T-helper 2 cell treated with Interferon-gamma antibody and Interleukin-4, amounts not matched to agents 100 ng/mL and 5 ng/mL, for 36 hours (primary cell): Measurements from ENCODE around the gene TMPRSS3. TPM values are rescaled to one million over a fixed set of nuclear protein-coding genes. Genes with fewer than 3 reads are reported as not detected.

Experiments
- intact Hi-C: fragments of 100-400 bp; cut with micrococcal nuclease; formaldehyde crosslinking; loops from one replicate; pipeline ENCODE4 v1.15.1; 2023
- total RNA-seq: library from RNA; stranded (reverse); gene quantifications from 2 replicates; pipeline ENCODE4 v1.2.3, GENCODE V29; 2022

Gene TMPRSS3
- total RNA-seq, 1 donor from 2014 or later, result 3.9 TPM

DNA sequence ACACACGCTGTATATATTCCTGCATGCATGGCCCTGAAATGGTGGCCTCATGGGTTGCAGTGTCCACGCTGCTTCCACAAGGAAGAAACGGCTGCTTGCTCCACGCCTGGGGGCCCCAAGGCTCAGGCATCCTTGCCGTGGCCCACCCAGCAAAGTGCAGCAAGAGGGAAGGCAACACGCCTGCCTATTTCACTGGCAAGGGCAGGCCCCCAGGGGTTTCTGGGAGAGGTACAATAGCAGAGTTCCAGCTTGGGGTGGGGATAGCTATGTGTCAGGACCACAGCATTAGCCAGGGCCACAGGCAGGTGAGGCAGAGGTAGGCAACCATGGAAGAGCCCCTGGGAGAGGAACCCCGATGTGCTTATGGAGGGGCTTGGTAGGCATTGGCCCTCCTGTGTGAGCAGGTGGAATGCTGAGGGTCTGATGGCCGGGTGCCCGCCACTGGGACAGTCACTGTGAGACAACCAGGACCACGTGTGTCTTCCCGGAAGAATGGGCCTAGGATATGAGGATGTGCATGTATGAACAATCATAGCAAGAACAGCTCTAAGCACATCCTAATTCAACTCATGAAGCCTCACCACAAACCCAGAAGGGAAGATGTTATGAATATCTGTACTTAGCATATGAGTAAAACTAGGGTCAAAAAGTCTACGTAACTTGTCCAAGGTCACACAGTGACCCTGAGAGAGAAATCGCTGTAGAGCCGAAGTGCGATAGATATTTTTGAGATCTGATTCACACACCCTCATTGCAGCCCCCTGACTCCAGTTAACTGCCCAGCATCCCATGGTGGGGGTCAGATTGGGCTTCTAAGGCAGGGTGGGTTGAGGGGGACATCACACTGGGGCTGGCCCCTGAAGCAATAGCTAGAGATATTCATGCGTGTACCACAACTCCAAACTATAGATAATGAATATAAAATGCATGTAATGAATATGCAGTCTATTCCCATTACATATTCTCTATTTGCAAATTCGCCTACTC, 56.8 kb downstream of the TMPRSS3 start:
- intact Hi-C loops, result loop anchor here (1.0 to 5.0 kb wide), 3 partner anchors 63 to 111 kb away; partner anchors contain the start of gene UBASH3A

DNA sequence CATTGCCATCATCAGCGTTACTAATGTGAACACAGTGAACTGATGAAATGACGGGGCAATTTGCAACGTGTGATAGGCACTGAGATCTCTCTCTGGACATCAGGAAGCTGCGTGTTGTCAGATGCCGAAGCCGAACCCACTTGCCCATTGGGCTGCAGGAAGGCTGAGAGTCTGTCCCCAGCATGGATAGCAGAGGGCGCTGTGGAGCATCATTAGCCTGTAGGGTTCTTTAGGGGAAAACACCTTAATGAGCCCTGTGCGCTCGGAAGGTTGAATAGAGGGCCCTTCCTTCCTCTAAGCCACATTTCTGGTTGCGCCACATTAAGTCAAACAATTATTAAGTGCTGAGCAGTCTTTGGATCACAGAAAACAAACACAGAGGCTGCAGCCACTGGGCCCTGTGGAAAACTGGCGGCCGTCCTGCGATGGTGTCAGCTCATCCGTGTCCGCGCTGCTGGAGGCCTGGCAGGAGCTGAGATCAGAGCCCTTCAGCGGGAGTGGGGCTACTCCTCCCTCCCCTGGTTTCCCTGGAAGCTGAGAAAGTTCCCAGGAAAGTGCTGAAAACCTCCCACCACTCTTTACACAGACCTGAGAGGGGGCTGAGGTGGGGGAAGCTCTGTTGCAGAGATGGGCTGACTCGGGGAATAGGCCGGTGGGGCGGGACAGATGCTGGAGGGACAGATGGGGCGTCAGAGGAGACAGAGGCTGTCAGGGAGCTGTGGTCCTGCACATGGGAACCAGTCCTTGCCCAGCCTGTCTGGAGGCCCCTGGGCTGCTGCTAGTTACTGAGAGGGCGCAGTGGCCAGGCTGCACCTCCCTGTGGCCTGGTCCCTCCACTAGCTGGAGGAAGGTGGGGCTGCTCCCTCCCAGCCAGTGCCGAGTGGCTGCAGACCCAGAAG, 57.8 kb downstream of the TMPRSS3 start:
- intact Hi-C loops, result loop anchor here (1.0 to 5.0 kb wide), 3 partner anchors 64 to 112 kb away; partner anchors contain the start of gene UBASH3A

DNA sequence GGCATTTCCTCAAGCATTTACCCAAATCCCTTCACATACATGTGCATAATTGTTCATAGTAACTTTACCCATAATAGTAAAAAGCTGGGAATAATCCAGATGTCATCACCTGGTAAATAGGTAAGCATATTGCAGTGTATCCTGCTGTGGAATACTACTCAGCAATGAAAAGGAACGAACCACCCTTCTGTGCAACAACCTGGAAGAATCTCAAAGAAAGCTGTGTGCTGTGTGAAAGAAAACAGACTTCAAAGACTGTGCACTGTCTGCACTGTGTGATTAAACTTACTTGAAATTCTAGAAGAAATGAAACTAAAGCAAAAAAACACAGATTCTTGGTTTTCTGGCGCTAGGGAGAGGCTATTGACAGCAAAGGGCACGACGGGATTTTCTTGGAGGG, 58.6 kb downstream of the TMPRSS3 start:
- intact Hi-C loops, result loop anchor here (5.0 kb wide), 2 partner anchors 65 to 90 kb away; partner anchors contain the start of gene UBASH3A

DNA sequence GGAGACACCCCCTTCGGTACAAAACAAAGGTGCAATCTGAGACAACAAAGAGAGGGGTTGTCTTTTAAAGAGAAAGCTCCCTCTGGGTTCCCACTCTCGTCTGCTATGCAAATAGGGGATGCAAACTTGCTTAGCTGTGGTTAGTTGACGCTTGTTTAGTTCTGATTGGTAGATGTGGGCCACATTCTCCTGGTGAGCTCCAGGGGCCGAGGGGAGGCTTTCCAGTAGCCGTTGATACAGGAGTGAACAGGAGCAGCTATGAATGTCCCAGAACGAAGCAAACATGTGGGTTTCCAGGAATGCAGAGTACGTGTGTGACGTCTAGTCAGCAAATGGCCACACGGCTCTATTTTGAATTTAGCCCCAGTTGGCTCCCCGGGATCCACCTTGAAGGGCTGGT, 59.8 kb downstream of the TMPRSS3 start:
- intact Hi-C loops, result loop anchor here (5.0 kb wide), 2 partner anchors 66 to 91 kb away; partner anchors contain the start of gene UBASH3A

DNA sequence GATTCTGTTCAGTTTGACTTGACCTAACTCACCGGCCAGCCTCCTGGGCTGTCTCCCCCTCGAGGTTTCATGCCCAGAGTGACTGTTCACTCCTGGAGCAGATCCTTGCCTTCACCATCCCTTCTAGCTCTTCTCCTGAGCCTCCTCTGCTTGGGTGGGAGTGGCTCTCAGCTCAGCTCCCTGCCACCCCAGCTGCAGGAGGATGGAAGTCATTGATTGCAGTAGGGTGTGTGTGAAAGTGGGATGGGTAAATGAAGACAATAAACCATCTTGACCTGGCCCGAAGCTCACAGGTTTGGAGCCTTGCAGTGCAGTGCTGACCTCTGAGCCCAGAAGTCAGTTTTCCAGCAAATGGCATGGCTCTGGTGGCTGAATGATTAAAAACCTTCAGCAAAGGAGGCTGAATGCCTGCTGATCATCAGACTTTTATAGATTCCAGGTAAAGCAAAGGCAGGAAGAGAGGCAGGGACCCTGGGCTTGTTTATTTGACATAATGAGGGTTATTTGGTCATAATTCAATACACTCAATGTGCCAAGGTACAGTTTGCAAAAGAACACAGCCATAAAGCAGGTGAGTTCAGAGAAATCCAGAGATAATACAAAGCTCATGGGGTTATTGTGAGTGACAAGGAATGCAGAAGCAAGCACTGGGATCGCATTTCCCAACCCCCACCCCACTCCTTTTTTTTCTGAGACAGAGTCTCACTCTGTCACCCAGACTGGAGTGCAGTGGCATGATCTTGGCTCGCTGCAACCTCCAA, 63.1 kb downstream of the TMPRSS3 start:
- intact Hi-C loops, result no loop called here

DNA sequence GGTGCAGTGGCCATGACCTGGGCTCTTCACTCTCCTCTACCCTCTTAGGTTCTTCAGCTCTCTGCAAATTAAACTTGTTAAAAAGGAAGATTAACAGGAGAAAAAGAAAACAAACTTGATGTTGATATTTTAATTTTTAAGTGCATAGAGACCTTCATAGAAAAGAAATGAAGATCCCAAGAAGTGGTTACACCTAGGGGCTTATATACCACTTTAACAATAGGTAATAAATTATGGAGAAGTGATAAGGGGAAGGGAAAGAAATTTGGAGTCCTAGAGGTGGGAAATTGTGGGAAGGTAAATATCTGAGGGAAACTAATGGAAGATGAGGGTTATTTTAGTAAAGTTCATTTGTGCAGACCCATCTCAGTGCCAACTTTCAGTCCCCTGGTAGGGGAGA, 64.2 kb downstream of the TMPRSS3 start:
- intact Hi-C loops, result no loop called here

DNA sequence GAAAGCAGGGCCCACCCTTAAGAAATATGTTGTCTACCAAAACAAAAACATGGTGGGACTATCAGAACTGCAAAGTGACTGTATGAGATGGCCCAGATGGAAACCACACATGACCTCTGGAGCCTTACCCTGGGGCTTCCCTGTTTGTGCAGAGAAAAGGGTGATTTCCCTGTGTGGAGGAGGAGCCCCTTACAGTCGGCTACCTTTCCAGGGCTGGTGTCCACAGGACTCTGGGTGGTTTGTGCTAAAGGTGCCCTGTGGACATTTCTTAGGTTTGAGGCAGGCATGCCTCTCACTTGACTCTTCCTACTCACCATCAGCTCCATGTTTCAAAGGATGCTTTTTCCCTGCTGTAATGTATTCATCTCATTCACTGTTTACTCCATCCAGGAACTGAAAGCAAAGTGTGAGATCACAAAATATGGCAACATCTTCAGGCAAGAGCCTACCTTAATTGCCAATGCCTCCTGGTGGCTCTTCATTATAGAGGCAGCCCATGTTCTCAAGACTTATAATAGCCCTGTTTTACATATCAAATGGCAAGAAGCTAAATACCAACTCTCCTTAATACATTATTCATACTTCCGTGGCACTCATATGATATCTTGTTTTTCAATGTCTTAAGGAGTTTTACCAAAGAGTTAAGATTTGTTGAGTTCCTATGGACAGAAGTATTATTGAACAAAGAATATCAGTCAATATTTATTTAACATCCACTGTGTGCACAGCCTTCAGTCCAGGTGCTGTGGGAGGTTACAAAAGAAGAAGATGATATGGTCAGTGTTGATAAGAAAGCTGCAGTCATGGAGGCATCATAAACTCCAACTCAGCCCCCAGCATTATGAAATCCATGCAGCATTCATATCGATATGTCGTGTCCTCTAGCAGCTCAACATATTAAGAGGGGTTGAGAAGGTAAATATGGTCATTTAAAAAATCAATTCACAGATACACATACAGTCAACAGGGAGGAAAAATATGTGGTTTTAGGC, 65.2 kb downstream of the TMPRSS3 start:
- intact Hi-C loops, result no loop called here

DNA sequence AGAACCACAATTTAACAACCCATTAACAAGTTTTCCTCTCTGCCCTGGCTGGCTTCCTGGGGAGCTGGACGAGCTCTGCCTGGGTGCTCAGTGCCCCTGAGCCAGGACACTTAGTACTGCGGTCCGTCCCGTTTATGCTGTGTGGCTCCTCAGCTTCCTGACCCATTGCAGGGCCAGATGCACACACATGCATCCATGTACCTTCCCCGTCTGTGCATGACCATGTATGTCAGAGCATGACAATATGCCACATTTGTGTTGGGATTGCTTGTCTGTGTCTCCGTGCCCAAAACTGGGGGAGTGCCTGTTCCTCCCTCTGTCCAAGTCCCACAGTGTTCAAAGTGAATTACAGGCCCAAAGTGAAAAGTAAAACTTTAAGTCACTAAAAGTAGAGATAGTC, 71.0 kb downstream of the TMPRSS3 start:
- intact Hi-C loops, result no loop called here

Other genes with a start within 250 kb of the TMPRSS3 start
- 11.3 and 12.4 TPM in 2 replicates for gene ABCG1, start 176.9 kb downstream of the TMPRSS3 start, total RNA-seq
- gene TFF3, start 80.6 kb downstream of the TMPRSS3 start, total RNA-seq, result not detected in 2 replicates
- gene TFF2, start 45.1 kb downstream of the TMPRSS3 start, total RNA-seq, result not detected in 2 replicates
- gene TFF1, start 29.5 kb downstream of the TMPRSS3 start, total RNA-seq, result not detected in 2 replicates
- 84.2 and 93.0 TPM in 2 replicates for gene UBASH3A, start 7.8 kb upstream of the TMPRSS3 start, total RNA-seq
- gene RSPH1, start 100.2 kb upstream of the TMPRSS3 start, total RNA-seq, result not detected in 2 replicates
- 10.1 and 10.8 TPM in 2 replicates for gene SLC37A1, start 117.8 kb upstream of the TMPRSS3 start, total RNA-seq